ENCODE results near the gene WWP2. TPM values are rescaled to one million over a fixed set of nuclear protein-coding genes. Genes with fewer than 3 reads are reported as not detected.

The WWP2 gene
- total RNA-seq, 4 donors from 2014 or later: 23.4 to 32.8 (median 29.6) TPM

DNA sequence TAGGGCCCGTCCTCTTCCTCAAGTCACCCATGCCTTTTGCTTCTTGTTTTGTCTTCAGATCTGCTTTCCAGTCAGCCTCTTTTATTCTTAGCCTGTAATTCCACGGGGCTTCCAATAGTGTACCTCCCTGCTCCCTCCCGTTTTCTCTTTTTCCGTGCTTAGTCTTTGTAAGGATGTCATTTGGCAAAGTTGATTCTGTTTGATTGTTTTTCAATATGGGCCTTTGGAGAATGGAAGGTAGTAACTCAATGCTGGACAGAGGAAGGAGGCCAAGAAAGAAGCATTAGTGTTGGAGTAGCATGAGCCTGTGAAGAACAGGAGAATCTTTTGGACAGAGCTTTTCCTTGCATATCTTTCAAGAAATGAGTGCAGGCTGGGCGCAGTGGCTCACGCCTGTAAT lies 6.5 kb downstream of the WWP2 start:
- TF ChIP-seq, protein P1, sequence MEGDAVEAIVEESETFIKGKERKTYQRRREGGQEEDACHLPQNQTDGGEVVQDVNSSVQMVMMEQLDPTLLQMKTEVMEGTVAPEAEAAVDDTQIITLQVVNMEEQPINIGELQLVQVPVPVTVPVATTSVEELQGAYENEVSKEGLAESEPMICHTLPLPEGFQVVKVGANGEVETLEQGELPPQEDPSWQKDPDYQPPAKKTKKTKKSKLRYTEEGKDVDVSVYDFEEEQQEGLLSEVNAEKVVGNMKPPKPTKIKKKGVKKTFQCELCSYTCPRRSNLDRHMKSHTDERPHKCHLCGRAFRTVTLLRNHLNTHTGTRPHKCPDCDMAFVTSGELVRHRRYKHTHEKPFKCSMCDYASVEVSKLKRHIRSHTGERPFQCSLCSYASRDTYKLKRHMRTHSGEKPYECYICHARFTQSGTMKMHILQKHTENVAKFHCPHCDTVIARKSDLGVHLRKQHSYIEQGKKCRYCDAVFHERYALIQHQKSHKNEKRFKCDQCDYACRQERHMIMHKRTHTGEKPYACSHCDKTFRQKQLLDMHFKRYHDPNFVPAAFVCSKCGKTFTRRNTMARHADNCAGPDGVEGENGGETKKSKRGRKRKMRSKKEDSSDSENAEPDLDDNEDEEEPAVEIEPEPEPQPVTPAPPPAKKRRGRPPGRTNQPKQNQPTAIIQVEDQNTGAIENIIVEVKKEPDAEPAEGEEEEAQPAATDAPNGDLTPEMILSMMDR (IDR thresholded peaks at IDR 0.05): no peak
- no peak for TF ChIP-seq POLR2A (IDR thresholded peaks at IDR 0.05)
- no peak overlapping the region for H3K4me3 ChIP-seq
- DNase-seq: no peak
- no peaks in the 10 kb centered on the region for H3K9me3 ChIP-seq
- H3K36me3 ChIP-seq: no peaks in the 10 kb centered on the region
- WGBS, 2 donors: 85 to 93% methylated on average over 6 of the region's 6 CpGs
- intact Hi-C loops (cut with DNase I): no loop called here
- no peaks in the 10 kb centered on the region for H3K27me3 ChIP-seq
- H3K4me1 ChIP-seq: peaks cover 0 to 26% (median 4%) of the 10 kb centered on the region in 3 donors
- no peak overlapping the region for H3K27ac ChIP-seq

DNA sequence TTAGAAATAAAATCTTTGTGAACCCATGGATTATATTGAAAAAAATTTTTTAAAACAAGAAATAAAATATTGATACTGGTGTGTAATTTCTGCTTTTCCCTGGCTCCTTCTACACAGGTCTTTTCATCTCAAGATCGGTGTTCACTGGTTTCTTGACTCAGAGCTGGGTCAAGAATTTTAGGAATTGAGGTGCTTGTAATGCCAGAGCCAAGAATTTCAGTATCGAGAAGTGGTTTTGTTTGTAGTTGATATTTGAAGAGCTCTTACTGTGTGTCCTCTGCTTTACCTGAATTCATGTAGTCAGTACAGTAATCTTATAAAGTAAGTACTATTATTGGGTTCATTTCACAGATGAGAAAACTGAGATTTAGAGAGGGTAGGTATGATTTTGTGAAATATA lies 7.3 kb downstream of the WWP2 start:
- TF ChIP-seq, protein P1 (IDR thresholded peaks at IDR 0.05): no peak
- no peak for TF ChIP-seq POLR2A (IDR thresholded peaks at IDR 0.05)
- Histone ChIP-seq H3K36me3 (no peaks in the 10 kb centered on the region), H3K27me3 (no peaks in the 10 kb centered on the region), H3K4me3 (no peak overlapping the region), H3K27ac (no peak overlapping the region), H3K9me3 (no peaks in the 10 kb centered on the region), H3K4me1 (peaks cover 0 to 22% (median 4%) of the 10 kb centered on the region in 3 donors)
- intact Hi-C loops (cut with DNase I): no loop called here
- WGBS, 2 donors: 47 to 48% methylated on average over 2 of the region's 2 CpGs
- DNase-seq: no peak

DNA sequence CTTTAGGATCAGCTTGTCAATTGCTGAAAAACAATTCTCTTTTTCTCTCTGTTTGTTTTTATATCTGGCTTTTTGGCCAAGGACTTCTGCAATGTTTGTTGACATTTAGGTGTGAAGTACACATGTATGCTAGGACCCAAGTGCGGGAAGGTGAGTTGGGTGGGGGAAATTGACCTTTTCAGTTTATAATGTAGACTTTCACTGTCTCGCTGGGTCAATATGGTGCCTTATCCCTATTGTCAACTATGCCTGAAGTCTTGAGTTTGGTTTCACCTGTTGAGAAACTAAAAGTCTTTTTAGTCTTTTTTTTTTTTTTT lies 9.5 kb downstream of the WWP2 start:
- no peak for TF ChIP-seq POLR2A (IDR thresholded peaks at IDR 0.05)
- TF ChIP-seq, protein P1 (IDR thresholded peaks at IDR 0.05): no peak
- Histone ChIP-seq H3K27ac (no peak overlapping the region), H3K27me3 (no peaks in the 10 kb centered on the region), H3K4me1 (peaks cover 0 to 26% (median 4%) of the 10 kb centered on the region in 3 donors), H3K4me3 (no peak overlapping the region), H3K36me3 (peaks cover 0 to 9% (median 0%) of the 10 kb centered on the region in 3 donors), H3K9me3 (peaks cover 0 to 7% (median 0%) of the 10 kb centered on the region in 3 donors)
- DNase-seq: no peak
- intact Hi-C loops (cut with DNase I): no loop called here
- 88 to 97% methylated on average over 2 of the region's 2 CpGs for WGBS, 2 donors

DNA sequence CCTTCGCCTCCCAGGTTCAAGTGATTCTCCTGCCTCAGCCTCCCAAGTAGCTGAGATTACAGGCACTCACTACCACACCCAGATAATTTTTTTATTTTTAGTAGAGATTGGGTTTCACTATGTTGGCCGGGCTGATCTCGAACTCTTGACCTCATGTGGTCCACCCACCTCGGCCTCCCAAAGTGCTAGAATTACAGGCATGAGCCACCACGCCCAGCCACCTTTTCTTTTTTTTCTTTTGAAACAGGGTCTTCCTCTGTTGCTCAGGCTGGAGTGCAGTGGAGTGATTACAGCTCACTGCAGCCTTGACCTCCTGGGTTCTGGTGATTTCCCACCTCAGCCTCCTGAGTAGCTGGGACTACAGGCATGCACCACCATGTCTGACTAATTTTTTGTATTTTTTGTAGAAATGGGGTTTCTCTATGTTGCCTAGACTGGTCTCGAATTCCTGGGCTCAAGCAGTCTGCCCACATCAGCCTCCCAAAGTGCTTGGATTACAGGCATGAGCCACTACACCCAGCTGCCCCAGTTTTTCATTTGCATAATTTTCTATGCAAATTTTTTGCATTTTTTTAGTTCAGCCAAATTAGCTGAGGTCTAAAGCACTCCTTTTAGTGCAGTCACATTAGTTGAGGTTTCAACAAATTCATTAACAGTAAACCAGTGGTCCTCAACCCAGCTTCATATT lies 11.3 kb downstream of the WWP2 start:
- no peak for DNase-seq
- Histone ChIP-seq H3K27me3 (no peaks in the 10 kb centered on the region), H3K4me1 (peaks cover 0 to 26% (median 4%) of the 10 kb centered on the region in 3 donors), H3K4me3 (no peak overlapping the region), H3K27ac (no peak overlapping the region), H3K36me3 (peaks cover 0 to 22% (median 0%) of the 10 kb centered on the region in 3 donors), H3K9me3 (peaks cover 0 to 7% (median 0%) of the 10 kb centered on the region in 3 donors)
- TF ChIP-seq POLR2A (IDR thresholded peaks at IDR 0.05): no peak
- TF ChIP-seq, protein P1 (IDR thresholded peaks at IDR 0.05): no peak
- 74 to 77% methylated on average over 6 of the region's 6 CpGs for WGBS, 2 donors
- intact Hi-C loops (cut with DNase I): no loop called here

DNA sequence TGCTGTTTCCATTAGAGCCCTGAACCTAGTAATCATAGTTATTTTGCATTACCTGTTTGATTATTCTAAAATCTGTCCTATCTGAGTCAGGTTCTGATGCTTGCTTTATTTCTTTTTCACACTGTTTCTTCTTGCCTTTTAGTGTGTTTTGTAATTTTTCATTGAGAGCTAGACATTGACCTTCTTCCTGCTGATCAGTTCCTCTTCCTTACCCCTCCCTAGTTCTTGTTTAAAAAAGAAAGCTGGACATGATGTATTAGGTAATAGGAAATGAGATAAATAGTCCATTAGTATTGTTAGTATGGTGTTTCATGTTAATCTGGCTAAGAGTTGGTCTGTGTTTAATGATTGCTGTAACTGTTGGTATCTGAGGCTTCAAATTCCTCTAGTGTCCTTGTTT lies 13.4 kb downstream of the WWP2 start:
- Histone ChIP-seq H3K36me3 (peaks cover 0 to 23% (median 0%) of the 10 kb centered on the region in 3 donors), H3K27ac (no peak overlapping the region), H3K9me3 (peaks cover 0 to 7% (median 0%) of the 10 kb centered on the region in 3 donors), H3K27me3 (no peaks in the 10 kb centered on the region), H3K4me1 (peaks cover 0 to 26% (median 4%) of the 10 kb centered on the region in 3 donors), H3K4me3 (no peak overlapping the region)
- intact Hi-C loops (cut with DNase I): no loop called here
- TF ChIP-seq, protein P1 (IDR thresholded peaks at IDR 0.05): no peak
- no peak for TF ChIP-seq POLR2A (IDR thresholded peaks at IDR 0.05)
- no peak for DNase-seq

All from esophagus squamous epithelium (tissue), 5 donors.